Osteoblast (primary cell): ENCODE measurements around the gene VAC14. TPM values are rescaled to one million over a fixed set of nuclear protein-coding genes. Genes with fewer than 3 reads are reported as not detected.

Experiments used
- DNase-seq: peaks from one replicate; pipeline ENCODE4 v3.0.0; 2011; ENCODE audit warnings: low spot score, mixed read lengths; ENCODE audit not compliant: insufficient read length; ENCODE audit errors: missing footprints
- H2AFZ ChIP-seq: 2 replicates; pipeline ENCODE4 v1.6.0; 2011; ENCODE audit warnings: mild to moderate bottlenecking, low read length
- H3K27ac ChIP-seq: 2 replicates; pipeline ENCODE4 v1.5.1; 2011; ENCODE audit warnings: mild to moderate bottlenecking, low read depth, low read length, moderate library complexity
- H3K27me3 ChIP-seq: 2 replicates; pipeline ENCODE4 v1.6.0; 2012; ENCODE audit warnings: mild to moderate bottlenecking, control low read depth, inconsistent platforms, low read length, moderate library complexity; ENCODE audit not compliant: insufficient read depth
- H3K36me3 ChIP-seq: 2 replicates; pipeline ENCODE4 v1.5.1; 2011; ENCODE audit warnings: mild to moderate bottlenecking, low read length, control low read depth, moderate library complexity; ENCODE audit not compliant: insufficient read depth
- H3K4me1 ChIP-seq: 2 replicates; pipeline ENCODE4 v1.5.1; 2011; ENCODE audit warnings: mild to moderate bottlenecking, low read length, control low read depth, moderate library complexity; ENCODE audit not compliant: insufficient read depth
- H3K4me2 ChIP-seq: 2 replicates; pipeline ENCODE4 v1.6.0; 2011; ENCODE audit warnings: mild to moderate bottlenecking, low read length; ENCODE audit not compliant: insufficient read depth
- H3K4me3 ChIP-seq: fragments of 200-600 bp; sonication (generic); 3 replicates; pipeline ENCODE4 v1.5.1; 2012; ENCODE audit warnings: mild to moderate bottlenecking, low read length, inconsistent platforms; ENCODE audit not compliant: insufficient read depth
- H3K79me2 ChIP-seq: 2 replicates; pipeline ENCODE4 v1.6.0; 2012; ENCODE audit warnings: mild to moderate bottlenecking, low read length, control low read depth, inconsistent platforms; ENCODE audit not compliant: insufficient read depth
- H3K9me3 ChIP-seq: 2 replicates; pipeline ENCODE4 v1.5.1; 2011; ENCODE audit warnings: low read depth, low read length, control low read depth
- H4K20me1 ChIP-seq: 2 replicates; pipeline ENCODE4 v1.6.0; 2012; ENCODE audit warnings: mild to moderate bottlenecking, low read length, control low read depth; ENCODE audit not compliant: insufficient read depth
- CTCF ChIP-seq: IDR thresholded peaks from 2 replicates; pipeline ENCODE4 v1.5.1; 2011; ENCODE audit warnings: mild to moderate bottlenecking, low read depth, low read length, moderate library complexity; ENCODE audit errors: extremely low read depth
- total RNA-seq: library from RNA; depleted of rRNA; stranded (reverse); fragments of >200 nt; gene quantifications from 2 replicates; pipeline ENCODE4 v1.2.3, GENCODE V29; 2012

The VAC14 gene
- total RNA-seq, 1 donor: 72.7 TPM

- no peak overlapping the region for H3K4me2 ChIP-seq
- H3K4me1 ChIP-seq: peaks cover 28% of the 10 kb centered on the region
- no peaks in the 10 kb centered on the region for H3K79me2 ChIP-seq
- no peak overlapping the region for H2AFZ ChIP-seq
- H3K4me3 ChIP-seq: no peak overlapping the region
- no peak for TF ChIP-seq CTCF
- DNase-seq: no peak
- no peaks in the 10 kb centered on the region for H3K9me3 ChIP-seq
- peaks cover 19% of the 10 kb centered on the region for H3K36me3 ChIP-seq
- no peaks in the 10 kb centered on the region for H4K20me1 ChIP-seq
- H3K27me3 ChIP-seq: no peaks in the 10 kb centered on the region
- H3K27ac ChIP-seq: no peak overlapping the region
Observed at GRCh38 chr16:70775399-70775798, 25.6 kb downstream of the VAC14 start.

GRCh38 chr16:70774261-70774660 lies 26.7 kb downstream of the VAC14 start:
- no peak for TF ChIP-seq CTCF
- no peak for DNase-seq
- Histone ChIP-seq H3K79me2 (no peaks in the 10 kb centered on the region), H3K4me3 (no peak overlapping the region), H3K9me3 (no peaks in the 10 kb centered on the region), H4K20me1 (no peaks in the 10 kb centered on the region), H3K4me2 (no peak overlapping the region), H2AFZ (no peak overlapping the region), H3K27me3 (no peaks in the 10 kb centered on the region), H3K4me1 (peaks cover 25% of the 10 kb centered on the region), H3K27ac (no peak overlapping the region), H3K36me3 (peaks cover 17% of the 10 kb centered on the region)

GRCh38 chr16:70772493-70772892 lies 28.5 kb downstream of the VAC14 start:
- TF ChIP-seq CTCF: no peak
- Histone ChIP-seq H4K20me1 (no peaks in the 10 kb centered on the region), H3K9me3 (no peaks in the 10 kb centered on the region), H3K79me2 (no peaks in the 10 kb centered on the region), H3K27me3 (no peaks in the 10 kb centered on the region), H3K4me2 (no peak overlapping the region), H3K36me3 (peaks cover 17% of the 10 kb centered on the region), H3K4me1 (peaks cover 29% of the 10 kb centered on the region), H2AFZ (no peak overlapping the region), H3K27ac (peak overlapping the region; percentile 18), H3K4me3 (no peak overlapping the region)
- DNase-seq: no peak

- Histone ChIP-seq H4K20me1 (no peaks in the 10 kb centered on the region), H3K4me1 (peaks cover 30% of the 10 kb centered on the region), H3K4me3 (no peak overlapping the region), H3K27me3 (no peaks in the 10 kb centered on the region), H2AFZ (no peak overlapping the region), H3K79me2 (no peaks in the 10 kb centered on the region), H3K9me3 (no peaks in the 10 kb centered on the region), H3K27ac (peak overlapping the region; percentile 38), H3K36me3 (peaks cover 24% of the 10 kb centered on the region), H3K4me2 (peak overlapping the region; percentile 21)
- TF ChIP-seq CTCF: peak; percentile 95
- peak; percentile 93 for DNase-seq
Observed at GRCh38 chr16:70770626-70771552, 30.1 kb downstream of the VAC14 start.
